Osteocyte (in vitro differentiated cells): ENCODE results near the gene DRD2. TPM values are rescaled to one million over a fixed set of nuclear protein-coding genes. Genes with fewer than 3 reads are reported as not detected.

Experiments used
- DNase-seq: peaks from one replicate; pipeline ENCODE4 v3.0.0; 2021; ENCODE audit warnings: mixed read lengths; ENCODE audit not compliant: unreplicated experiment; ENCODE audit errors: extremely low spot score
- H3K27ac Mint-ChIP-seq: one replicate; pipeline ENCODE4 v1.8.0; 2021; ENCODE audit warnings: mild to moderate bottlenecking, mixed read lengths; ENCODE audit not compliant: unreplicated experiment
- H3K27me3 Mint-ChIP-seq: one replicate; pipeline ENCODE4 v1.8.0; 2021; ENCODE audit warnings: mixed read lengths; ENCODE audit not compliant: unreplicated experiment
- H3K36me3 Mint-ChIP-seq: one replicate; pipeline ENCODE4 v1.8.0; 2021; ENCODE audit warnings: mixed read lengths; ENCODE audit not compliant: unreplicated experiment
- H3K4me1 Mint-ChIP-seq: one replicate; pipeline ENCODE4 v1.8.0; 2021; ENCODE audit warnings: mixed read lengths; ENCODE audit not compliant: unreplicated experiment
- H3K4me3 Mint-ChIP-seq: one replicate; pipeline ENCODE4 v1.8.0; 2021; ENCODE audit warnings: mild to moderate bottlenecking, moderate library complexity, mixed read lengths; ENCODE audit not compliant: unreplicated experiment
- H3K9me3 Mint-ChIP-seq: one replicate; pipeline ENCODE4 v1.8.0; 2021; ENCODE audit warnings: mixed read lengths; ENCODE audit not compliant: unreplicated experiment
- total RNA-seq: library from RNA; stranded (reverse); gene quantifications from 2 replicates; pipeline ENCODE4 v1.2.1, GENCODE V29; 2021
- TF ChIP-seq, protein P1 (sequence below): fragments of 200-600 bp; sonication (generic); IDR thresholded peaks from 2 replicates; pipeline ENCODE4 v1.5.0; 2021; ENCODE audit warnings: antibody characterized with exemption, mild to moderate bottlenecking, moderate library complexity

The DRD2 gene
- total RNA-seq, 1 donor from 2014 or later: not detected

DNA sequence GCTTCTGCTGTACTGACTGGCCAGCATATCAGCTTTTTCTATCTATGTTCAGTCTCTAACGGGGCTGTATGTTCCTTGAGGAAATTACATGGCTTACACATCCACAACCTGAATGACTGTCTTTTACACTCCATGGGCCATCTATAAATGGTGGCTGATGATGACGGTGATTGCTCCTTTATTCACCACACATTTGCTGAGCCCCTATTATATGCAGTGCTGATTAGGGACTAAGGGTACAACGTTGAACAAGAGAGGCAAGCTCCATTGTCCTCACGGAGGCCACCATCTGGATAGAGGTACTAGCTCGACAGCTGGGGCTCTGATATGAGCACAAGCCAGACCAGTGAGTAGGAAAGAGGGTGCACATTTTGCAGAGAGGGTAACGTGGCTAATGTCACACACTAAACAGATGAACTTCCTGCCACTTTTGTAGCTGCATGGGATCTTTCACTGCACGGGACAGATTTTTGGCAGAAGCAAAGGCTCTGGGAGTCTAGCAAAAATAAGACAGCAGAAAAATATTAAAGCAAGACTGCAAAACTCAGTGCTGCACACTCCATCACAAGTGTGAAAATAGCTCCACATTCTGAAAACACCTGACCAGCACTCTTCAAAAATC is 30.6 kb downstream of the DRD2 start:
- peaks cover 13% of the 10 kb centered on the region for H3K27me3 Mint-ChIP-seq
- H3K27ac Mint-ChIP-seq: no peak overlapping the region
- no peaks in the 10 kb centered on the region for H3K9me3 Mint-ChIP-seq
- TF ChIP-seq, protein P1, sequence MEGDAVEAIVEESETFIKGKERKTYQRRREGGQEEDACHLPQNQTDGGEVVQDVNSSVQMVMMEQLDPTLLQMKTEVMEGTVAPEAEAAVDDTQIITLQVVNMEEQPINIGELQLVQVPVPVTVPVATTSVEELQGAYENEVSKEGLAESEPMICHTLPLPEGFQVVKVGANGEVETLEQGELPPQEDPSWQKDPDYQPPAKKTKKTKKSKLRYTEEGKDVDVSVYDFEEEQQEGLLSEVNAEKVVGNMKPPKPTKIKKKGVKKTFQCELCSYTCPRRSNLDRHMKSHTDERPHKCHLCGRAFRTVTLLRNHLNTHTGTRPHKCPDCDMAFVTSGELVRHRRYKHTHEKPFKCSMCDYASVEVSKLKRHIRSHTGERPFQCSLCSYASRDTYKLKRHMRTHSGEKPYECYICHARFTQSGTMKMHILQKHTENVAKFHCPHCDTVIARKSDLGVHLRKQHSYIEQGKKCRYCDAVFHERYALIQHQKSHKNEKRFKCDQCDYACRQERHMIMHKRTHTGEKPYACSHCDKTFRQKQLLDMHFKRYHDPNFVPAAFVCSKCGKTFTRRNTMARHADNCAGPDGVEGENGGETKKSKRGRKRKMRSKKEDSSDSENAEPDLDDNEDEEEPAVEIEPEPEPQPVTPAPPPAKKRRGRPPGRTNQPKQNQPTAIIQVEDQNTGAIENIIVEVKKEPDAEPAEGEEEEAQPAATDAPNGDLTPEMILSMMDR: no peak
- H3K4me3 Mint-ChIP-seq: no peak overlapping the region
- H3K36me3 Mint-ChIP-seq: no peaks in the 10 kb centered on the region
- no peak for DNase-seq
- no peaks in the 10 kb centered on the region for H3K4me1 Mint-ChIP-seq

DNA sequence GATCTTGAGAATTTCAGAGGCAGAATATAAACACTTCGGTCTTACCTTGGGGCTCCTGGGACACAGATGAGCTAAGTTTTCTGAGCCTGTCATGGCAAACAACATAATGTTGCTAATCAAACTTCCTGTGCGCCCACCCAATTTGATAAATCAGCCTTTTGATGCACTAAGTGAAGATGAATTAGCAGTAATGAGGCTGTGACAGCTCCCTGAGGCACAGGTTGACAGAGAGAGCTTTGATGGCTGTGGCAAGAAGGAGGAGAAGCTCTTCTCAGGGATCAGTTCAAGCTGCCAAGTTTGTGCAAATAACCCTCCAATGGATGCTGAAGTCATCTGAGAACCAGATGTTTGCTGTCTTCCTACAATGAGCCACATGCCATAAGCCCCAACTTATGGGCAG is 34.4 kb downstream of the DRD2 start:
- Mint-ChIP-seq H3K9me3 (no peaks in the 10 kb centered on the region), H3K36me3 (no peaks in the 10 kb centered on the region), H3K4me3 (no peak overlapping the region), H3K4me1 (no peaks in the 10 kb centered on the region), H3K27ac (no peak overlapping the region), H3K27me3 (peaks cover 7% of the 10 kb centered on the region)
- DNase-seq: no peak
- TF ChIP-seq, protein P1: no peak

DNA sequence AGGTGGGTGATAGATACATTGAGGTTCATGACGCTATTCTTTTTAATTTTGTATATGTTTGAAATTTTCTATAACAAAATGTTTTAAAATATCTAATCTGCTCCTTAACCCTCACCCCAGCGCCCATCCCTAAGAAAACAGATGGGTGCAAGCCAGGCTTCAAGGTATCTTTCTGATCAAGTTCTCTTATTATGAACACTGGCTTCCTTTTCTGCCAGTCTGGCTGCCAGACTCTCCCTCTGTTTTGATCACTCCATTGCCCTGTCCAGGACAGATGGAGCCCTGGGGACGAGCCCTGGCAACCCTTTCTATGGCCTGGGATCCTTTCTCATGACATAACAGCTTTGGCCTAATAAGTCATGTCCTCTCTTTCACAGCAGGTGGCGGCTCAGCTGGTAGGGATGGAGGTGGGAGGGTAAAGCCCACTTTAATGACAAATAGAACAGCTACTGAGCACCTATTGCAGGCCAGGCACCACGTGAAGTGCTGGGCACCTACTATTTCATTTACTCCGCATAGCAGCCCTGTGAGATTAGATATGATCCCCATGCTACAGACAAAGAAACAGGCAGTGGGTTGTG is 38.4 kb downstream of the DRD2 start:
- Mint-ChIP-seq H3K36me3 (no peaks in the 10 kb centered on the region), H3K27ac (no peak overlapping the region), H3K27me3 (peaks cover 3% of the 10 kb centered on the region), H3K4me1 (no peaks in the 10 kb centered on the region), H3K4me3 (no peak overlapping the region), H3K9me3 (no peaks in the 10 kb centered on the region)
- TF ChIP-seq, protein P1: no peak
- no peak for DNase-seq

DNA sequence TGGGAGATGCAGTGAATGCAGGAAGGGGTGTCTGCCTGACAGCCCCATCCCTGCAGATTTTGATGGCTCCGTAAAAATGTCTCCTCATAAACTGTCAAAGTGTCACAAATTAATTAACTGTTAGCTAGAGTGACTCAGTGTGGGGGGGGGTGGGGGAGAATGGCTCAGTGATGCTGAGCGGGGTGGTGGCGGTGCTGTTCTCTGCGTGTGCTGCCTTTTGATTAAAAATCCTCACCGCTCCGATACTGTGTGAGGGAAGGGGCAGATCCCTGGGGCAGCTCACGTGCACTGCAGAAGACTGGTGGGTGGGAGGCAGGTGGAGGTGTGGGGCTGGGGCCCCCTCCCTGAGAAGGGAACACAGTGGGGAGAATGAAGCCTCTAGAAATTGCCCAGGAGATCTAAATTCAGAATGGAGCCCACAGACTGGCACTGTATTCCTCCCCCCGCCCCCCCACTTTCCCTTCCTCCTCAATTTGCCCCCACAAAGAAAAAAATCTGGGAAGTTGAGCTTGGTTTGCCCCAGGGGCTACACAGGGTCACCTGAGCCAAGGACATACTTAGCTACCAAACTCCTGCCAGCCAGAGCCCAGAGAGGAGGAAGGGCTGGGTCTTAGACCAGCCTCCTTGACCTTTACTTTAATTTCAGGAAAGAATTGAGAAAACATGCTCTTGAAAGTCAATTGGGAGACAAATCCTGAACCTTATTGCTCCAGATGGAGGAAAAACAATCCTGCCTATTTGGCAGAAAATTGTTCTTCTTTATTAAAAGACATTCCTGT is 39.8 kb downstream of the DRD2 start:
- H3K4me1 Mint-ChIP-seq: no peaks in the 10 kb centered on the region
- DNase-seq: no peak
- no peak overlapping the region for H3K27ac Mint-ChIP-seq
- no peak overlapping the region for H3K4me3 Mint-ChIP-seq
- H3K27me3 Mint-ChIP-seq: peaks cover under 1% of the 10 kb centered on the region
- TF ChIP-seq, protein P1: no peak
- no peaks in the 10 kb centered on the region for H3K36me3 Mint-ChIP-seq
- no peaks in the 10 kb centered on the region for H3K9me3 Mint-ChIP-seq

DNA sequence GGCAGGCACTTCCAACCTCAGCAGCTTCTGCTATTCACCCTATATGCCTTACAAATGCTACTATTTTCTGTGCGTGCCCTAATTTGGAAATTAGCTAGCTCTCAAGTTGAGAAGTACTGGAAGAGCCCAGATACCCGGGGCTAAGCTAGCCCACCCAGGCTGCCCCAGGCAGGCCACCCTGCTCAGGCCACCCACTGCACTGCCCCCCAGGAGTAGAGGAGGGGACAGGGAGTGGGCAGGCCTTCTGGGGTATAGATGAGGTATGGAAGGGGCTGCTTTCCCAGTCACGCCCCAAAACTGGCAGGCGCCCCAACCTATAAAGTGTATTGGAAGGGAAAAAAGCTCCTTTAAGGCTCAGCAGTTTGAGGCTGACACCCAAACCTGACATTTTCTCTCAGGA is 43.5 kb downstream of the DRD2 start:
- Mint-ChIP-seq H3K27ac (no peak overlapping the region), H3K4me1 (no peaks in the 10 kb centered on the region), H3K4me3 (no peak overlapping the region), H3K9me3 (no peaks in the 10 kb centered on the region), H3K27me3 (no peaks in the 10 kb centered on the region), H3K36me3 (no peaks in the 10 kb centered on the region)
- no peak for DNase-seq
- TF ChIP-seq, protein P1: no peak
